ENCODE measurements around the gene RASA1. TPM values are rescaled to one million over a fixed set of nuclear protein-coding genes. Genes with fewer than 3 reads are reported as not detected.

The RASA1 gene
- total and polyA plus RNA-seq, 9 of the 15 experiments (the other 6 are each of a cell fraction or from before 2014, with no cell fraction given): 3.2 to 17.3 (median 9.2) TPM

DNA sequence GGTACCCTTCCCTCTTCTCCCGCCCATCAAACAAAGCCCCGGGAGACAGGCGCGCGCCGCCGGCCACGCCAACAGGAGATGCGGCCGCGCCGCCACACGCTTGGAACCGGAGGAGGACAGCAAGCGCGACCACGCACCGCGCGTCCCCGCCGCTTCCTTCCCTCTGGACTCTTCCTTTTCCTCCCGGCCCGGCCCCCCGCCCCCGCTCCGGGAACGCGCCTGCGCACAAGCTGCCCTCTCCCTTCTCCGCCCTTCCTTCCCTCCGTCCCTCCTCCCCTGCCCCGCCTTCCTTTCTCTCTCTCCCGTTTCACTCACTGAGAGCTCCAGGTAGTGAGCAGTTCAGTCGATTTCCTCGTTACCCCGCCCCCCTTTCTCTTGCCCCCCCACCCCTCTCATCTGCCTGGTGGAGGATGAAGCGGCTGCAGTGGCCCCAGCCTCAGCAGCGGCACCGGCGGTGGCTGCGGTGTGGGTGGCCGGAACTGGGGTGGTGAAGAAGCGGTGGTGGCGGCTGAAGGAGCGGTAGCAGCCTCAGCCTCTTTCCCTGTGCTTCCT, at the start of gene RASA1 (continued):
- no peak for TF ChIP-seq RBM39 (optimal IDR thresholded peaks at IDR 0.05; ENCODE audit: low read depth, low read length)
- TF ChIP-seq DMBX1 (CRISPR knock-in tag; IDR thresholded peaks at IDR 0.05; ENCODE audit: borderline replicate concordance): no peak
- peak; percentile 57 for TF ChIP-seq TAF9B (IDR thresholded peaks at IDR 0.05; ENCODE audit: partially characterized antibody)
- no peak for TF ChIP-seq RFX7 (CRISPR knock-in tag; IDR thresholded peaks at IDR 0.05)
- peak; percentile 19; the same call in 1 of the 2 replicates for TF ChIP-seq RNF2 (IDR thresholded peaks at IDR 0.05)
- TF ChIP-seq CREM (IDR thresholded peaks at IDR 0.05; ENCODE audit: low read depth): peak; percentile 38
- TF ChIP-seq LCOR (CRISPR knock-in tag; IDR thresholded peaks at IDR 0.05): no peak
- TF ChIP-seq ZBTB1 (CRISPR knock-in tag; IDR thresholded peaks at IDR 0.05; ENCODE audit: borderline replicate concordance, low read depth): peak; percentile 97
- peak; percentile 96 for TF ChIP-seq SUPT5H (IDR thresholded peaks at IDR 0.05)
- TF ChIP-seq ZNF121 (CRISPR knock-in tag; conservative IDR thresholded peaks at IDR 0.05): no peak
- TF ChIP-seq HLTF (IDR thresholded peaks at IDR 0.05): no peak
- TF ChIP-seq PML (IDR thresholded peaks at IDR 0.05; ENCODE audit: low read length): peak; percentile 79
- peak; percentile 64; the same call in 1 of the 2 replicates for TF ChIP-seq ARID4B (CRISPR knock-in tag; IDR thresholded peaks at IDR 0.05)
- TF ChIP-seq, protein P1, sequence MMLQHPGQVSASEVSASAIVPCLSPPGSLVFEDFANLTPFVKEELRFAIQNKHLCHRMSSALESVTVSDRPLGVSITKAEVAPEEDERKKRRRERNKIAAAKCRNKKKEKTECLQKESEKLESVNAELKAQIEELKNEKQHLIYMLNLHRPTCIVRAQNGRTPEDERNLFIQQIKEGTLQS (IDR thresholded peaks at IDR 0.05): no peak
- TF ChIP-seq, protein P1 (CRISPR knock-in tag; conservative IDR thresholded peaks at IDR 0.05): no peak
- TF ChIP-seq NEUROD1 (IDR thresholded peaks at IDR 0.05; ENCODE audit: borderline replicate concordance, low read depth, low read length, partially characterized antibody): no peak
- TF ChIP-seq NR2C1 (IDR thresholded peaks at IDR 0.05): no peak
- no peak for TF ChIP-seq NR2C1 (tag; IDR thresholded peaks at IDR 0.05)
- TF ChIP-seq ZNF175 (CRISPR knock-in tag; IDR thresholded peaks at IDR 0.05; ENCODE audit: low read depth): no peak
- no peak for TF ChIP-seq KDM2B (CRISPR knock-in tag; IDR thresholded peaks at IDR 0.05)
- peak; percentile 66; the same call in 1 of the 2 replicates for TF ChIP-seq GABPB1 (CRISPR knock-in tag; IDR thresholded peaks at IDR 0.05)
- TF ChIP-seq, protein P2, sequence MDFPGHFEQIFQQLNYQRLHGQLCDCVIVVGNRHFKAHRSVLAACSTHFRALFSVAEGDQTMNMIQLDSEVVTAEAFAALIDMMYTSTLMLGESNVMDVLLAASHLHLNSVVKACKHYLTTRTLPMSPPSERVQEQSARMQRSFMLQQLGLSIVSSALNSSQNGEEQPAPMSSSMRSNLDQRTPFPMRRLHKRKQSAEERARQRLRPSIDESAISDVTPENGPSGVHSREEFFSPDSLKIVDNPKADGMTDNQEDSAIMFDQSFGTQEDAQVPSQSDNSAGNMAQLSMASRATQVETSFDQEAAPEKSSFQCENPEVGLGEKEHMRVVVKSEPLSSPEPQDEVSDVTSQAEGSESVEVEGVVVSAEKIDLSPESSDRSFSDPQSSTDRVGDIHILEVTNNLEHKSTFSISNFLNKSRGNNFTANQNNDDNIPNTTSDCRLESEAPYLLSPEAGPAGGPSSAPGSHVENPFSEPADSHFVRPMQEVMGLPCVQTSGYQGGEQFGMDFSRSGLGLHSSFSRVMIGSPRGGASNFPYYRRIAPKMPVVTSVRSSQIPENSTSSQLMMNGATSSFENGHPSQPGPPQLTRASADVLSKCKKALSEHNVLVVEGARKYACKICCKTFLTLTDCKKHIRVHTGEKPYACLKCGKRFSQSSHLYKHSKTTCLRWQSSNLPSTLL (IDR thresholded peaks at IDR 0.05): no peak
- TF ChIP-seq SMARCB1 (IDR thresholded peaks at IDR 0.05; ENCODE audit: insufficient read length, low read depth): no peak
- TF ChIP-seq ZSCAN29 (IDR thresholded peaks at IDR 0.05): no peak
- no peak for TF ChIP-seq CBX2 (IDR thresholded peaks at IDR 0.05; ENCODE audit: insufficient read depth, low read length, poor library complexity, severe bottlenecking)

Data from K562 (cell line).